Neutrophil (primary cell): Measurements from ENCODE around the gene ZNF467.

Source experiments
- H3K27ac ChIP-seq: fragments of 200-600 bp; sonication (generic); 2 replicates; pipeline ENCODE4 v1.5.1; 2016; ENCODE audit warnings: mild to moderate bottlenecking, moderate library complexity
- H3K27me3 ChIP-seq: fragments of 200-600 bp; sonication (generic); 2 replicates; pipeline ENCODE4 v1.6.0; 2016; ENCODE audit warnings: mild to moderate bottlenecking
- H3K36me3 ChIP-seq: fragments of 200-600 bp; sonication (generic); 2 replicates; pipeline ENCODE4 v1.5.1; 2017
- H3K4me1 ChIP-seq, 2 experiments: fragments of 200-600 bp in 1 of 2; sonication (generic) in 1 of 2; 1 replicate in 1 of 2; 2 replicates in 1 of 2; pipeline versions ENCODE4 v1.5.1 to v1.6.1; 2013 to 2016; ENCODE audit warnings: low read depth in 1 of 2, low read length in 1 of 2, mild to moderate bottlenecking in 1 of 2, moderate library complexity in 1 of 2; ENCODE audit not compliant: control insufficient read depth in 1 of 2, insufficient read depth in 1 of 2
- H3K4me3 ChIP-seq, 2 experiments: fragments of 200-600 bp in 1 of 2; sonication (generic) in 1 of 2; 1 replicate in 1 of 2; 2 replicates in 1 of 2; pipeline ENCODE4 v1.5.1; 2013 to 2016; ENCODE audit warnings: low read depth in 1 of 2, low read length in 1 of 2, mild to moderate bottlenecking in 1 of 2, moderate library complexity in 1 of 2
- H3K9me3 ChIP-seq: fragments of 200-600 bp; sonication (generic); 2 replicates; pipeline ENCODE4 v1.5.1; 2016
- TF ChIP-seq, protein P1 (sequence below): fragments of 200-600 bp; sonication (generic); IDR thresholded peaks from 2 replicates; pipeline ENCODE4 v1.5.1; 2016; ENCODE audit warnings: antibody characterized with exemption

Gene ZNF467

DNA sequence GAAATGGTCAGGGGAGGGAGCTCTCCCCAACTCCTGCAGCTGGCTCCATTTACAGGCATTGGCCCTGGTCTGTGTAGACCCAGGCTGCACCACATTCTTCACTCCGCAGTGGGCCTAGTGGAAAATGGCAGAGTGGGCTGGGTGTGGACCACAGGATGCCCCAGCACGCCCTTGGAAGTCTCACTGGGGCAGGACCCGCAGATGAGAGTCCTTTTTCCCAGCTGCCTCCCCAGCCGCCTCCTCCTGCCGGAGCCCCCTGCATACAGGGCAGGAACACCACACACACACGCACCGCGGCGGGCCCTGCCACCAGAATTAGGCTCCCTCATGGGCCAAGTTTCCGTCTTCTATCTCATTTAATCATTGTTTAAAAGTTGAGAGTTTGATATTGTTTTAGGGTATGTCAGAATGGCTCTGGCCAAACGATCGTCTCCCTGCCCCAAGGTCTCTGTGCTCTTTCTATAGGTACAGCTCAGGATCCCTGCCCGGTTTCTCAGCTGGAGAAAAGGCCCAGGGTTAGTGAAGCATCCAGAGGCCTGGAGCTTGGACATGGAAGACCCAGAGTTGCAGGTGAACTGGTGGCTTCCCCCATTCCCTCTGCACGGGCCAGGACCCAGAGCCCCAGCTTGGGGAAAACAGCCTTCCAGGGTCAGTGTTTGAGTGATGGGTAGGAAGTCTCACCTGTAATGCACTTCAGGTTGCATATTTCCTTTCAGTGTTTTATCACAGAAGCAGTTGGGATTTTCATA, 42.0 kb downstream of the ZNF467 start:
- no peak overlapping the region for H3K4me3 ChIP-seq
- H3K9me3 ChIP-seq, result no peaks in the 10 kb centered on the region
- peaks cover 3% of the 10 kb centered on the region for H3K36me3 ChIP-seq
- H3K27me3 ChIP-seq, result peaks cover 13% of the 10 kb centered on the region
- no peak overlapping the region for H3K27ac ChIP-seq
- no peaks in the 10 kb centered on the region for H3K4me1 ChIP-seq
- TF ChIP-seq, protein P1, sequence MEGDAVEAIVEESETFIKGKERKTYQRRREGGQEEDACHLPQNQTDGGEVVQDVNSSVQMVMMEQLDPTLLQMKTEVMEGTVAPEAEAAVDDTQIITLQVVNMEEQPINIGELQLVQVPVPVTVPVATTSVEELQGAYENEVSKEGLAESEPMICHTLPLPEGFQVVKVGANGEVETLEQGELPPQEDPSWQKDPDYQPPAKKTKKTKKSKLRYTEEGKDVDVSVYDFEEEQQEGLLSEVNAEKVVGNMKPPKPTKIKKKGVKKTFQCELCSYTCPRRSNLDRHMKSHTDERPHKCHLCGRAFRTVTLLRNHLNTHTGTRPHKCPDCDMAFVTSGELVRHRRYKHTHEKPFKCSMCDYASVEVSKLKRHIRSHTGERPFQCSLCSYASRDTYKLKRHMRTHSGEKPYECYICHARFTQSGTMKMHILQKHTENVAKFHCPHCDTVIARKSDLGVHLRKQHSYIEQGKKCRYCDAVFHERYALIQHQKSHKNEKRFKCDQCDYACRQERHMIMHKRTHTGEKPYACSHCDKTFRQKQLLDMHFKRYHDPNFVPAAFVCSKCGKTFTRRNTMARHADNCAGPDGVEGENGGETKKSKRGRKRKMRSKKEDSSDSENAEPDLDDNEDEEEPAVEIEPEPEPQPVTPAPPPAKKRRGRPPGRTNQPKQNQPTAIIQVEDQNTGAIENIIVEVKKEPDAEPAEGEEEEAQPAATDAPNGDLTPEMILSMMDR, result no peak

DNA sequence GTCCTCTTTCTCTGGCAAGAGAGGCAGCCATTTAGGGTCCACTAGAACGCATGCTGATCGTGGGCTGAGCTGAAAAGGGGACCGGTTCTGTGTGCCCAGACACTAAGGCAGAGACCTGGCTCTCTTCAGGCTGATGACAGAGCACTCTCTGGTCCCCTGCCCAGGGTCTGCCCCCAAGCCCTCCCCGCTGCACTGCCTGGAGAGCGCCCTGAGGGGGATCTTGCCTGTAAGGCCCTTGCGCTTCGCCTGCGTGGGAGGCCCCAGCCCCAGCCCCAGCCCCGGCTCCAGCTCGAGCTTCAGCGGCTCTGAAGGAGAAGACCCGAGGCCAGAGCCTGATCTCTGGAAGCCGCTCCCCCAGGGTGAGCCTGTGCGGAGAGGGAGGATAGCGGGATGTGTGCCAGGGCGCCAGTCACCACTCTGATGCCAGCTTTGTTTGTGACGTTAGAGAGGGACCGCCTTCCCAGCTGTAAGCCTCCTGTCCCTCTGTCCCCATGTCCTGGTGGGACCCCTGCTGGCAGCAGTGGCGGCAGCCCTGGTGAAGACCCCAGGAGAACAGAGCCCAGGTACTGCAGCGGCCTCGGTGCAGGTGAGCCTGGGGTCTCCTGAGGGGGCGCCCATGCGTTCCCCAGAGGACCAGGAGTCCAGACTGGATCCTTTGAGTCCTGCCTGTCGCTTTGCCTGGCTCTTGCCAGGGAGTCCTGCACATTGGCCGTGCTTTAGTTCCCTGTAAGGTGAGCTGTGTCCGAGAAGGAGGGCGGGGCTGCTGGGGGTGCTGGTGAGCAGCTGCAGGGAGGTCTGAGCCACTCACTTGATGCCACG, 43.2 kb downstream of the ZNF467 start:
- TF ChIP-seq, protein P1, result no peak
- peaks cover 0 to 3% of the 10 kb centered on the region in 2 experiments for H3K4me1 ChIP-seq
- H3K36me3 ChIP-seq, result peaks cover 3% of the 10 kb centered on the region
- H3K9me3 ChIP-seq, result no peaks in the 10 kb centered on the region
- H3K4me3 ChIP-seq, result no peak overlapping the region
- peaks cover under 1% of the 10 kb centered on the region for H3K27me3 ChIP-seq
- H3K27ac ChIP-seq, result no peak overlapping the region

DNA sequence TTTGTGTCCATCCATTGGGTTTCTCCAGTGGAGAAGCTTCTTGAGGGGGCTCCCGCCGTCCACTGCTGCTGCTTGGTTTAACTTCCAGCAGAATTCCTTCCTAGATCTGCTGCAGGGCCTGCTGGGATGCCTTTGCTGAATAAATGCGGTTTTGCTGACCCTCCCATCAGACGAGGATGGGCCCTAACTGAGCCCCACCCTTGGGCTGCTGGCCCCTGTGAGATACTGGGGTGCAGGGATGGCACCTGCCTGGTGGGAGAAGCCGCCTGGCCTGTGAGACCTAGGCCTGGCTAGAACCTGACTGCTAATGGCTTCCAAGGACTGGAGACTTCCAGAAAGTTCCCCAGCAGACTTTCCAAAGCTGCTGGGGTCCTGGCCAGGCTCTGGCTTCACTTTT, 43.8 kb downstream of the ZNF467 start:
- H3K9me3 ChIP-seq, result no peaks in the 10 kb centered on the region
- no peaks in the 10 kb centered on the region for H3K27me3 ChIP-seq
- H3K4me1 ChIP-seq, result peaks cover 0 to 3% of the 10 kb centered on the region in 2 experiments
- no peak overlapping the region for H3K4me3 ChIP-seq
- TF ChIP-seq, protein P1, result no peak
- H3K36me3 ChIP-seq, result peaks cover 3% of the 10 kb centered on the region
- no peak overlapping the region for H3K27ac ChIP-seq

DNA sequence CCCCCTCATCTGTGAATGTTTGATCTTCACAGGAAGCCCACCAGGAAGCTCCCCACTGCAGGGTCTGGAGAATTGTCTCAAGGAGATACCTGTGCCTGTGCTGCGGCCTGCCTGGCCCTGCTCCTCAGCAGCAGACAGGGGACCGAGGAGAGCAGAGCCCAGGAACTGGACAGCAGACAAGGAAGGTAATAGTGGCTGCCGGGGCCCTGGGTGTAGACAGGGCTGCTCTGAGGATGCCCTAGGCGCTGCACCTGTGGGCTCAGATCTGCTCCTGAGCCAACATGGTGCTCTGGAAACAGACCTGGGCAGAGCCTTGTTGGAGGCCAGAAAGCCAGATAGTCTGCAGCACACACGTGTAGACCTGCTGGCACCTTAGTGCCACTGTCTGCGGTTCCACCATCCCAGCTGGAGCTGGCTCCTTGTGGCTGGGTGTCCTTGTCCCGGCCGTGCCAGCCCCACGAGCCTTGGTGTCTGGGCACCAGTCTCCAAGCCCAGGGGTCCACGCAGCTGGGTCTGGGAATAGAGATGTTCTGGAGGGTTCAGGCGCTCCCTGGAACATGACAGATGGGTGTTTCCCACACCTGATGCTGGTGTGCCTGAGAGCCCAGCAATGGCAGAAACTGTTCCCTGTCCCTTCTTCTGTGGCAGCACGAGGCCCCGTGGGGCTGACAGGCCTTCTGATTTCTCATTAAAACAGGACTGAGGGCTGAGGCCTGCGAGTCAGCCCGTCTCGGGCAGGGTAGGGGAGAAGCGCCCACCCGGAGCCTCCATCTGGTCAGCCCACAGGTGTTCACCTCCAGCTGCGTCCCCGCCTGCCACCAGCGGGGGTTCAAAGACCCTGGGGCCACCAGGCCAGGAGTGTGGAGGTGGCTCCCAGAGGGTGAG, 44.7 kb downstream of the ZNF467 start:
- H3K9me3 ChIP-seq, result no peaks in the 10 kb centered on the region
- TF ChIP-seq, protein P1, result no peak
- H3K27me3 ChIP-seq, result no peaks in the 10 kb centered on the region
- H3K27ac ChIP-seq, result no peak overlapping the region
- H3K4me1 ChIP-seq, result peaks cover 0 to 3% of the 10 kb centered on the region in 2 experiments
- peaks cover 2% of the 10 kb centered on the region for H3K36me3 ChIP-seq
- no peak overlapping the region for H3K4me3 ChIP-seq

DNA sequence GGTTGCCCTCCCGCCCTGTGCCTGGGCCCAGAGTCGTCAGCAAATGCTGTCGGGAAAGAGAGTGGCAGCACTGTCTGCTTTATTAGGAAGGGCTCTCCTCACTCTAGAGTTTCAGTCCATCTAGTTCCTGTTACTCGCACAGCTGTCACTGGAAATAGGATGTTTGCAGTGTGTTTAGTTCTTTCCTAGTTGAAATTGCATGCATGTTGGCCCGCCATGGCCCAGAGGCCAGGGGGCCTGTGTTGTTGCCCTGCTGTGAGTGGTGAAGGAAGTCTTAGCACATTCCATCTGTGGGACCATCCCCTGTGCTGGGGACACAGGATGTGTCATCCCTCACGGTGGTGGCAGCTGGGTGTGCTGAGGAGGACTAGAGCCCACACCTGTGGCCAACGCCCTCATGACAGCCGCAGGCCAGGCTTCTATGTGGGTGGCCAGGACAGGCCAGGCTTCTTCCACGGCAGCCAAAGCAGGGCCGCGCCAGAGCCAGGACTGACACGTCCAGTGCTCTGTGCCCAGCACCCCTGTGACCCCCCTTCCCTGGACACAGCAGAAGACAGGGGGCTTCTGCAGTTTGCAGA, 45.4 kb downstream of the ZNF467 start:
- H3K4me3 ChIP-seq, result no peak overlapping the region
- H3K36me3 ChIP-seq, result no peaks in the 10 kb centered on the region
- TF ChIP-seq, protein P1, result no peak
- H3K27ac ChIP-seq, result no peak overlapping the region
- H3K9me3 ChIP-seq, result no peaks in the 10 kb centered on the region
- no peaks in the 10 kb centered on the region for H3K27me3 ChIP-seq
- peaks cover 0 to 3% of the 10 kb centered on the region in 2 experiments for H3K4me1 ChIP-seq
